ENCODE results near the gene ARHGEF17.

The ARHGEF17 gene

DNA sequence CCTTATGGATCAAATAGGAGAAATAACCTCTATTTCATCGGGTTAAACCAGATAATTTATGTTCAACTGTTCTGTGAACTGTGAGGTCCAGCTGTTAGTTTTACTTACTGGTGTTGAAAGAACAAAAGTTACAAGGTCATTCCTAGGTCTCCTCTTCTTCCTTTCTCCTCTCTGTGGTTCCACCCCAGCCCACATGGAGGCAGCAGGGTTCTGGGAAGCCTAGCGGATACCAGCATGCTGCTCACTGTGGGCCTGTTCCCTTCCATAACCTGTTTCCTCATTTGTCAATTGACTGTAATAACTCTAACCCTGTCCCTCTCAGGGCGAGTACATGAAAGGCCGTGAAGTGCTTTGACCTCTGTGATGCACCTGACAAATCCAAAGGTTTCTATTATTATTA lies 96.0 kb downstream of the ARHGEF17 start:
- DNase-seq: peak in 44 of 58 donors; percentile 12 to 82 (median 51)

DNA sequence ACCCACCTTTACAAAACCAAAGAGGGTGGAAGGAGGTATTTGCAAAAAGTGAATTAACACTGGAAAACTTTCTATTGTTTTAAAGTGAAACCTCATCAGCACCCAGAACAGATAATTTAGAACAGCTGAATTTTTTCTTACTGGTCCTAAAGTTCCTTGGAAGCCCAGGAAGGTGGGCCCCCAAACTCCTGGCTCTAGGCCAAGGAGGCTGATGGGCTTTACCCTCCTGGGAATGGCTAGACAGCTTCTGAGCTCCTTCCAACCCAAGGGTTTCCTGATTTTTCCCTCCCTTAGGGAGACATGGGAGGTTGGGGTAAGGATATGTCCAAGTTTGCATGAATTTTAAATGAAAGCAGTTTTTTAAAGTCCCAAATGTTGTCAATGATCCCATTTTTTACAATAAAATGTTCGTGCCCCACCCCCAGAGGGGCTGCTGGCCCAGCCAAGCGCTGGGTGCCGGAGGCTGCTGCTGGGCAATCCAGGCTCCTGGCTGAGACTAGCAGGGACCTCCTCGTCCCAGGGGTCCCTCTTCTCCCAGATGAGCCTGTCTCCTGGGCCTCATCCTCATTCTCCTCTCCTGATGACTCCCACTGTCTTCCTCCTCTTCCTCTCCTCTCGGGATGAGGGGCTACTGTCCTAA lies 96.5 kb downstream of the ARHGEF17 start:
- no peak for DNase-seq

DNA sequence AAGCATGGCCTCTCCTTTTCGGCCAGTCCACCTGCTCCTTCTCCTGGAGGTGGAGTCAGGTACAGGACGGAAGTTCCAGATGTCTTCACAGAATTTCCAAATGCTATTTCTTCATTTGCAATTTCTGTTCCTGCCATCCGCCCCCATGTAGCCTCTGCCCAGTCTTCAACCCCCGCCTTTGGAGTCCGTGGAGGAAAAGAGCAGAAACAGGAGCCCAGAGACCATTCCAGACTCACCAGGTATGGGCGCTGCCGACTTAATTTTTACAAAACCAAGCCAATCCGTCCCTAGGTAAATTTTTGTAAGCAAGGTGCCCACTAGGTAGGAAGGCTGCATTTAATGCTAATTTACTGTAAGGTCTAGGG lies 97.1 kb downstream of the ARHGEF17 start:
- DNase-seq: no peak

DNA sequence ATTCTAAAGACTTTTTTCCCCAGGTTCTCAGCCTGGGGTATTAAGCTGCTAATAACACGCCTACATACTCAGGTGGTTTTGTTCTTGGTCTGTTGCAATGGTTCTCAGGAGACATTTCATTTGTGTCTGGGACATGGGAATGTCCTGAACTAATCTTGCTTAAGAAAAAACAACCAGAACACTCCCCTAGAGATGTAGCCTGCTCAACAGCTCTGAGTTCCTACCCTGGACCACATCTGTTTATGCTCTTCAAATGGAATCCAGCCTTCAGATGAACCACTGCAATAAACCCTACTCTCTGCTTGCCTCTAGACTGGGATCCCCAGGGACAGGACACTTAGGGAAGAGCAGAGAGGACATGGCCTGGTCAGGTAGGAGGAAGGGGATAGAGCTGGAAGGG lies 98.1 kb downstream of the ARHGEF17 start:
- no peak for DNase-seq

DNA sequence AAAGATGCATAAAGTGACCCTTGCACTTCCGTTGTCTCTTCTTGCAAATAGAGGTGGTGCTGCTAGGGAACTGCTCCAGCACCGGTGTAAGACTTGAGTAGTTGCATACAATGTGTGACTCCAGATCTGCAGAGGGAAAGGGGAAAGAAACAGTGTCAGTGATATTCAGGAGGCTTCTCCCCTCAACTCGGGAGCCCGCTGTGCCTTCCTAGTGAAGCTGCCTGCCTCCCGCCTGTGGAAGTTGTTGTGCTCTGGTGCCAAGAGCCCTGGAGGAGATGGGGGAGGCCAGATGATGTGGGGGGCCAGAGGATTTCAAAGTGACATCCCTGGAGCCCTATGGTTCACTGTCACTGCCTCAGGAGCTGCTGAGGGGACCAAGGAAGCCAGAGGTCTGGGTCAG lies 98.5 kb downstream of the ARHGEF17 start:
- no peak for DNase-seq

DNA sequence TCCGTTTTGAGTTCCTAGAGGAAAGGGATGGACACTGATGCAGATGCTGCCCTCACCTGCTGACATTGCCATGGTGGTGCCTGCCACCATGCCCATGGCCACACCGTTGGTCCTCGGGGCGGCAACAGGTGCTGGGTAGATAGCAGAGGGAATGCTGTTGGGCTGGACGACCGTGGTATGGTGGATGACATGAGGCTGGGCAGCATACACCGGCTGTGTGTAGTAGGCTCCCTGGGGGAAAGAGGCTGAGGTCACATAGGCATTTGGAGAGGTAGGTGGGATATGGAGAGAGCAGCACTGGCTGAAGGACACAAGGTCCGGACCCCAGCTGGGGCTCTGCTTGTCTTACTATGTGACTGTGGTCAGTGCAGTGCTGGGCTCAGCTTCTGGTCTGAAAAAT lies 101.4 kb downstream of the ARHGEF17 start:
- no peak for DNase-seq

DNA sequence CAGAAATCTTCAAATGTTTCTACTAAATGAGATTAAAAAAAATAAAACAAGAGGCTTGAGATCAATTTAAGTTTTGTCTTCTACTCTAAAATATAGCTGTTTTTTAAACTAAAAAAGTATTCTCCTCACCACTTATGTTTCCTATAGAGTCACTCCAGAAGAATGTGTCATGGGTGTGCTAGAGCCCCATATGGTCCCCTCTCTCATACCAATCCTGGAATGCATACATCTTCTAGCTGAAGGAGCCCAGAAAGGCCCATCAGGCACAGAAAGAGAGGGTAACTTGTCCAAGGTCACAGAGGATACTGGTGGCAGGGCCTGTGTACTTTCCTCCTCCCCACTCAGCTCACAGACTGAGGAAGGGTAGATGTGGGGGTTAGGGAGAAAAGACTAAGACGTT lies 102.6 kb downstream of the ARHGEF17 start:
- no peak for DNase-seq

DNA sequence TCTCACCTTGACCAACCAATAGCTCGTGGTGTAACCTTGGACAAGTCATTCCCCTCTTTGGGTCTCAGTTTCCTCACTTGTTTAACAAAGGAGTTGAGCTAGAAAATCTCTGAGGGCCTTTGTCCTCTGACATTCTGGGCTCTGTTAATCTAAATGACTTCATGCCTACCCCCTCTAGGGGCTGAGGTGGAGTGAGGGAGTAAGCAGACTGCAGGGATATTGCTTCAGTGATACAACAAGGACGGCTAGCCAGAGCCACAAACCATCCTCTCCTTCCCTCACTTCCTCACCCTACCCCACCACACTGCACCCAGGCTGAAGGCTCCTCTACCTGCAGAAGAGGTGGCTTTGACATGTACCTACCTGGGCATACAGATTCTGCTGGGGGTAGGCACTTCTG lies 103.0 kb downstream of the ARHGEF17 start:
- DNase-seq: no peak

DNA sequence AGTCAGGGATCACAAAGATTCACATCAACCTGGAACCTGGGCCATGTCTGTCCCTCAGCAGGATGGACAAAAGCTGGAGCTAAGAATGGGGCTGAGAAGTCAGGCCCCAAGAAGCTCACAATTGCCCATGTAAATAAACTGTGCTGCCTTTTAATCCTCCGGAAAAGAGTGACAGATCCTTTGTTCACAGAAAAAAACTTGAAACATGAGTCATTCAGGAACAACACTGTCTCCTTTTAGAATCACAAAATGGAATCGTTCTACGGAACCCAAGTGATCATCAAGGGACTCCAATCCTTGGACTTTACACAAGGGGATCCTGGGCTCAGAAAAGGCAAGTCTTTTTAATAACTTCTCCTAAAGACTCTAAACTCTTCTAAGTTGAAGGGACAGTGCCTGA lies 104.2 kb downstream of the ARHGEF17 start:
- no peak for DNase-seq

DNA sequence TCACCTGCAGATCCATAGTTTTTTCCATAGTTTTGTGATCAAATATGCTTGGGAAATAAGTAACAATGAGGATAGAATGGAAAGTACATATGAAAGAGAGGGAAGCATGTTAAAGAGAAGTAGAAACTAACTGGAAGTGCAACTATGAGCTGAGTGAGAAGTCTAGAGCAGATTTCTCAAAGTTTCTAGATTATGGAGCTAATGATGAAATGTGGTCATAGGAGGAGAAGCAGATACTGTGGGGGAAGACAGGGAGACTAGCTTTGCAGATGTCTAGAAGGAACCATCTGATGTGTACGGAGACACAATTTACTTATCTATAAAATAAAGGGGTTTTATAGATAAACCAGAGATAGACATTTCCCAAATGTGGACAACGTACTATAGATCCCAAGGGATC lies 105.2 kb downstream of the ARHGEF17 start:
- no peak for DNase-seq

DNA sequence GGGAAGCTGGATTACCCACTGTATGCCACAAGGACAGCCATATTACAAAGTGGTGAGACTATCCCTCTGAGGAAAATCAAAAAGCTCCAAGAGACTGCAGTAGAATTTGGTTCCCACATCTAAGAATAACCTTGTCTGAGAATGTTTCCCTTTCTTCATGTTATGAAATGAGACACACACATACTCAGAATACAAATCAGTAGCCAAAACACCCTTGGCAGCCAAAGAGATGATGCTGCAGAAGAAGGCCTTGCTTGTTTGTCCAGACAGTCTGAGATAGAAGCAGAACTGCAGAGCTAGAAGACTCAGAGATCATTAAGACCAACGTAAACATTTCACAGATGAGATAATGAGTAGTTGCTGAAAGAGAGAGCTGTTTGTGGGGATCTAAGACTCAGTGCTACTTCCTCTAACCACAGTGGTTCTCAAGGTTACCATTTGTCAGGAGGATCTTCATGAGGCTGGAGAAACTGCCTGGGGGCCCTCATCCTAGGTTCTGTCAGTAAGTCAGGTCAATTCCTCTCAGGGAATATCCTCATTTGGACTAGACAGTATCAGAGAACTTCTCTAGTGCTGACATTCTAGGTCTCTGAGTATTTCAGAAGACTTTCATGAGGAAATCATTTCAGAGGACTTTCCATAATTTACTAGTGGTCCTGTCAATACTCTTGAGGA lies 107.0 kb downstream of the ARHGEF17 start:
- peak in 9 of 58 donors; percentile 20 to 79 (median 29) for DNase-seq

DNA sequence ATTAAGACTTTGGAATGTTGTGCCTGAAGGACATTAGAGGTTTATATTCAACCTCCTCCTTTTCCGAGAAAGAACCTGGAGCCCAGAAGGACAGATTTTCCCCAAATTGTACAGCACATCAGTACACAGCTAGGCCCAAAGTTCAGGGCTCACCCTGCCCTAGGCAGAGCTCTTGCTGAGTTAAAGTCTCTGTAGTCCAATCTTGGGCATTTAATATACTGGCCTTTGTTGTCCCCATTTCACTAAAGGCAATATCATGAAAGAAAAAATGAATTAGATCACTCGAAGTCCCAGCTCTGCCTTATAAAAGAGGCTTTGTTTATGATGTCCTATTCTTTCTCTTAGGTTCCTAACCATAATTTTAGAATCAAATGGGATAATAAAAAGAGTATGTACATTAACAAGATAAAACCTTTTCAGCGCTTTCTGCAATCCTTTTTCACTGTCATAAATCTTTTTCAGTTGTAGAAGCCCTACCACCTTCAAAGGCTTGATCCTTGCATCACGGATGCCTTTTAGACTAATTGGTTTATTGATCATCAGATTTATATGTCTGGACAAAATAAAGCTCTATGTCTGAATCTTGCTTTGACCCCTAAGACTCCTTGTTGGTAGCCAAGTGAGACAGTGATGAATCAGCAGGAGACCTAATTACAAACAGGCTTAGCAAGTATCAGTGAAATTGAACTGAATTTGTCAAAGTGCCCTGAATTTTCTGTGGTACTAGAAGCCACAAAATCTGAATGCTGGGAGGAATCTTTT lies 108.0 kb downstream of the ARHGEF17 start:
- no peak for DNase-seq

DNA sequence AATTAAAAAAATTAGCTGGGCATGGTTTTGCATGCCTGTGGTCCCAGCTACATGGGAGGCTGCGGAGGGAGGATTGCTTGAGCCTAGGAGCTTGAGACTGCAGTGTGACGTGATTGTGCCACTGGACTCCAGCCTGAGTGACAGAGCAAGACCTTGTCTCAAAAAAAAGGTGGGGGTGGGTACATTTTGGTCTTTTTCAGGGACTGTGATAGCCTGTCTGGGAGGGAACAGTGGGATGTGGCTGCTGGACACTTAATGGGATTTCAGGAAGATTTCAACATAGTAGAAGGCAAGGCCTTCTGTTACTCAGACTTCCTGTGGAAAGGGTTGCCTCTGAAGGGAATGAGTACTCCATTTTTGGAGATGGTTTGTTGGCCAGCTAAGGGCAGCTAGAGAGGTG lies 108.7 kb downstream of the ARHGEF17 start:
- DNase-seq: no peak
